ENCODE measurements around the gene RAMACL. TPM values are rescaled to one million over a fixed set of nuclear protein-coding genes. Genes with fewer than 3 reads are reported as not detected.

RAMACL gene
- total and polyA plus RNA-seq, 7 donors, result 0.34 to 3.0 (median 1.4) TPM; not detected in 2

- DNase-seq, result no peak
- Histone ChIP-seq H3K9me3 (no peaks in the 10 kb centered on the region), H3K36me3 (no peaks in the 10 kb centered on the region), H3K4me1 (peaks cover 0 to 13% (median 11%) of the 10 kb centered on the region in 4 donors), H3K27ac (no peak overlapping the region), H3K27me3 (no peaks in the 10 kb centered on the region), H3K4me3 (no peak overlapping the region)
- WGBS, 2 donors, result 91 to 93% methylated on average over 11 of the region's 11 CpGs
- TF ChIP-seq POLR2AphosphoS5 (IDR thresholded peaks at IDR 0.05), result no peak
- TF ChIP-seq EP300 (IDR thresholded peaks at IDR 0.05), result no peak
- TF ChIP-seq CTCF (IDR thresholded peaks at IDR 0.05), result no peak
- no peak for TF ChIP-seq POLR2A (IDR thresholded peaks at IDR 0.05)
- intact Hi-C loops (cut with DNase I), result no loop called here
Observed at GRCh38 chr6:166632731-166633130, 46.3 kb upstream of the RAMACL start.

- H3K9me3 ChIP-seq, result no peaks in the 10 kb centered on the region
- 71 to 81% methylated on average over 6 of the region's 6 CpGs for WGBS, 2 donors
- no peak for DNase-seq
- peaks cover 0 to 27% (median 19%) of the 10 kb centered on the region in 4 donors for H3K4me1 ChIP-seq
- no peak overlapping the region for H3K27ac ChIP-seq
- H3K4me3 ChIP-seq, result no peak overlapping the region
- no peak for TF ChIP-seq POLR2A (IDR thresholded peaks at IDR 0.05)
- TF ChIP-seq POLR2AphosphoS5 (IDR thresholded peaks at IDR 0.05), result no peak
- no peak for TF ChIP-seq CTCF (IDR thresholded peaks at IDR 0.05)
- H3K27me3 ChIP-seq, result no peaks in the 10 kb centered on the region
- H3K36me3 ChIP-seq, result no peaks in the 10 kb centered on the region
- intact Hi-C loops (cut with DNase I), result no loop called here
Observed at GRCh38 chr6:166630462-166630861, 44.0 kb upstream of the RAMACL start.

GRCh38 chr6:166629628-166630027 lies 43.1 kb upstream of the RAMACL start:
- intact Hi-C loops (cut with DNase I), result loop anchor here (2.0 to 10.0 kb wide), 3 partner anchors 165 to 365 kb away; partner anchors contain the start of genes CEP43 and RNASET2
- Histone ChIP-seq H3K36me3 (no peaks in the 10 kb centered on the region), H3K4me1 (peaks cover 0 to 36% (median 28%) of the 10 kb centered on the region in 4 donors), H3K27me3 (no peaks in the 10 kb centered on the region), H3K9me3 (no peaks in the 10 kb centered on the region), H3K4me3 (no peak overlapping the region), H3K27ac (no peak overlapping the region)
- TF ChIP-seq POLR2AphosphoS5 (IDR thresholded peaks at IDR 0.05) (no peak), POLR2A (IDR thresholded peaks at IDR 0.05) (no peak), EP300 (IDR thresholded peaks at IDR 0.05) (no peak), CTCF (IDR thresholded peaks at IDR 0.05) (no peak)
- no peak for DNase-seq
- 80 to 89% methylated on average over 5 of the region's 5 CpGs for whole genome bisulfite sequencing, 2 donors

GRCh38 chr6:166627875-166628801 lies 41.7 kb upstream of the RAMACL start:
- Histone ChIP-seq H3K4me3 (peak overlapping the region; percentile 50 to 80 (median 58)), H3K36me3 (no peaks in the 10 kb centered on the region), H3K27ac (peak overlapping the region; percentile 89 to 97 (median 93)), H3K27me3 (no peaks in the 10 kb centered on the region), H3K4me1 (peaks cover 0 to 45% (median 32%) of the 10 kb centered on the region in 4 donors), H3K9me3 (no peaks in the 10 kb centered on the region)
- DNase-seq, result peak; percentile 83
- intact Hi-C loops (cut with DNase I), result loop anchor here (1.0 to 10.0 kb wide), 5 partner anchors 71 to 367 kb away; partner anchors contain the start of genes CEP43, MPC1 and RNASET2
- 0 to 1% methylated on average over 61 of the region's 61 CpGs for WGBS, 2 donors
- TF ChIP-seq EP300 (IDR thresholded peaks at IDR 0.05), result peak in 1 of 4 donors; percentile 5
- TF ChIP-seq POLR2AphosphoS5 (IDR thresholded peaks at IDR 0.05), result no peak

All from sigmoid colon (tissue), 7 donors.